Glutamatergic neuron (in vitro differentiated cells): ENCODE results near the gene NRF1. TPM values are rescaled to one million over a fixed set of nuclear protein-coding genes. Genes with fewer than 3 reads are reported as not detected.
"Not testable (repeated sequence)": the region's sequence is repeated elsewhere in the genome, so short reads cannot be mapped to it uniquely, and the experiment has no call there.

Source experiments
- DNase-seq: peaks from one replicate; pipeline ENCODE4 v3.0.0; 2022
- H3K27ac Mint-ChIP-seq: one replicate; pipeline ENCODE4 v1.8.0; 2020; ENCODE audit warnings: mild to moderate bottlenecking, mixed read lengths, inconsistent platforms; ENCODE audit not compliant: unreplicated experiment
- H3K27me3 Mint-ChIP-seq: one replicate; pipeline ENCODE4 v1.8.0; 2020; ENCODE audit warnings: mild to moderate bottlenecking, moderate library complexity, mixed read lengths, inconsistent platforms; ENCODE audit not compliant: unreplicated experiment
- H3K36me3 Mint-ChIP-seq: one replicate; pipeline ENCODE4 v1.8.0; 2020; ENCODE audit warnings: mild to moderate bottlenecking, mixed read lengths, inconsistent platforms; ENCODE audit not compliant: unreplicated experiment
- H3K4me1 Mint-ChIP-seq: one replicate; pipeline ENCODE4 v1.8.0; 2020; ENCODE audit warnings: mild to moderate bottlenecking, low read depth, mixed read lengths, inconsistent platforms; ENCODE audit not compliant: unreplicated experiment
- H3K4me3 Mint-ChIP-seq: one replicate; pipeline ENCODE4 v1.8.0; 2020; ENCODE audit warnings: mild to moderate bottlenecking, mixed read lengths, inconsistent platforms; ENCODE audit not compliant: unreplicated experiment
- H3K9me3 Mint-ChIP-seq: one replicate; pipeline ENCODE4 v1.8.0; 2020; ENCODE audit warnings: mild to moderate bottlenecking, moderate library complexity, mixed read lengths, inconsistent platforms; ENCODE audit not compliant: unreplicated experiment
- total RNA-seq: library from RNA; stranded (reverse); fragmentation: NEBNext Ultra II Directional; extraction: Animal tissue kit (Norgen Biotek cat#: 25700); gene quantifications from one replicate; pipeline ENCODE4 v1.2.1, GENCODE V29; 2021; ENCODE audit not compliant: unreplicated experiment
- TF ChIP-seq, protein P1 (sequence below): fragments of 200-600 bp; sonication (generic); IDR thresholded peaks from one replicate; pipeline ENCODE4 v1.5.0; 2021; ENCODE audit not compliant: partially characterized antibody, unreplicated experiment

The NRF1 gene
- total RNA-seq, 1 donor from 2014 or later: 16.4 TPM

DNA sequence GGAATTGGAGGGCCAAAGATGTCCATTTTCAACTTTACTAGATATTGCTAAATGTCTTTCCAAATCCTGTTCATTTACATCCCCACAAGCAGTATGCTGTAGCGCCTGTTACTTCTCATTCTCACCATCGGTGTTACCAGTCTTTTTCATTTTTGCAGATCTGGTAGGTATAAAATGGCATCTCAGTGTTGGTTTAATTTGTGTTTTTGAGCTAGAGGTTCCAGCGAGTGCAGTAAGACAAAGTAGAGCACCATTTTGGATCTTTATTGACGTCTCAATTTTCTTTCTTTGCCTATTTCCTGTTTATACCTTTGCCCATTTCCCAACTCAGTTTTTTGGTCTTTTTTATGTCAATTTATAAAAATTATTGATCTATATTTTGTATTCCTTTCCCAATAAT lies 55.6 kb downstream of the NRF1 start:
- H3K4me1 Mint-ChIP-seq: peaks cover 8% of the 10 kb centered on the region
- peaks cover 3% of the 10 kb centered on the region for H3K9me3 Mint-ChIP-seq
- no peak overlapping the region for H3K4me3 Mint-ChIP-seq
- H3K27ac Mint-ChIP-seq: no peak overlapping the region
- H3K36me3 Mint-ChIP-seq: peaks cover 10% of the 10 kb centered on the region
- DNase-seq: no peak
- TF ChIP-seq, protein P1, sequence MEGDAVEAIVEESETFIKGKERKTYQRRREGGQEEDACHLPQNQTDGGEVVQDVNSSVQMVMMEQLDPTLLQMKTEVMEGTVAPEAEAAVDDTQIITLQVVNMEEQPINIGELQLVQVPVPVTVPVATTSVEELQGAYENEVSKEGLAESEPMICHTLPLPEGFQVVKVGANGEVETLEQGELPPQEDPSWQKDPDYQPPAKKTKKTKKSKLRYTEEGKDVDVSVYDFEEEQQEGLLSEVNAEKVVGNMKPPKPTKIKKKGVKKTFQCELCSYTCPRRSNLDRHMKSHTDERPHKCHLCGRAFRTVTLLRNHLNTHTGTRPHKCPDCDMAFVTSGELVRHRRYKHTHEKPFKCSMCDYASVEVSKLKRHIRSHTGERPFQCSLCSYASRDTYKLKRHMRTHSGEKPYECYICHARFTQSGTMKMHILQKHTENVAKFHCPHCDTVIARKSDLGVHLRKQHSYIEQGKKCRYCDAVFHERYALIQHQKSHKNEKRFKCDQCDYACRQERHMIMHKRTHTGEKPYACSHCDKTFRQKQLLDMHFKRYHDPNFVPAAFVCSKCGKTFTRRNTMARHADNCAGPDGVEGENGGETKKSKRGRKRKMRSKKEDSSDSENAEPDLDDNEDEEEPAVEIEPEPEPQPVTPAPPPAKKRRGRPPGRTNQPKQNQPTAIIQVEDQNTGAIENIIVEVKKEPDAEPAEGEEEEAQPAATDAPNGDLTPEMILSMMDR: no peak
- H3K27me3 Mint-ChIP-seq: no peaks in the 10 kb centered on the region

- H3K36me3 Mint-ChIP-seq: peaks cover 5% of the 10 kb centered on the region
- no peaks in the 10 kb centered on the region for H3K27me3 Mint-ChIP-seq
- no peak overlapping the region for H3K27ac Mint-ChIP-seq
- H3K4me3 Mint-ChIP-seq: no peak overlapping the region
- TF ChIP-seq, protein P1: no peak
- no peak for DNase-seq
- peaks cover 8% of the 10 kb centered on the region for H3K4me1 Mint-ChIP-seq
- peaks cover 3% of the 10 kb centered on the region for H3K9me3 Mint-ChIP-seq
Measured at GRCh38 chr7:129667551-129667950, 56.0 kb downstream of the NRF1 start.

GRCh38 chr7:129669901-129670300 lies 58.4 kb downstream of the NRF1 start:
- peaks cover under 1% of the 10 kb centered on the region for H3K4me1 Mint-ChIP-seq
- no peak for DNase-seq
- TF ChIP-seq, protein P1: no peak
- H3K36me3 Mint-ChIP-seq: peaks cover 4% of the 10 kb centered on the region
- no peaks in the 10 kb centered on the region for H3K27me3 Mint-ChIP-seq
- H3K9me3 Mint-ChIP-seq: no peaks in the 10 kb centered on the region
- H3K4me3 Mint-ChIP-seq: no peak overlapping the region
- H3K27ac Mint-ChIP-seq: no peak overlapping the region

DNA sequence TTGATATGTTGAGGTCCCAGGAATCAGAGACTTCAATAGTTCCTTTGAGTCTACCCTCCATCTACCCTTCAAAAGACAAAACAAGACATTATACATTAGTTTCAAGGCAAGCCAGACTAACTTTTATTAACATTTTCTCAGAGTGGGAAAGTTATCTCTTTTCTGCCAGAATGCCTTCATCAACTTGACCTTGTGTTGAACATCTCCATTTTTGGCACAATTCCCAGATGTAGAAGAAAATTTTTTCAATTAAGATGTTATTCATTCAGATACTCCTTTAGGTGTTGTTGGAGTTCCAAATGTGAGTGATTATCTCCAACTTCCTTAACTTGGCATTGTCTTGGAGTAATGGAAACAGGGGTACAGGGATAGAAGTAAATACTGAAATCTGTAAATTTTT lies 59.1 kb downstream of the NRF1 start:
- TF ChIP-seq, protein P1: no peak
- Mint-ChIP-seq H3K27me3 (no peaks in the 10 kb centered on the region), H3K36me3 (peaks cover 12% of the 10 kb centered on the region), H3K4me1 (no peaks in the 10 kb centered on the region), H3K9me3 (peaks cover 2% of the 10 kb centered on the region), H3K27ac (no peak overlapping the region), H3K4me3 (no peak overlapping the region)
- DNase-seq: no peak

DNA sequence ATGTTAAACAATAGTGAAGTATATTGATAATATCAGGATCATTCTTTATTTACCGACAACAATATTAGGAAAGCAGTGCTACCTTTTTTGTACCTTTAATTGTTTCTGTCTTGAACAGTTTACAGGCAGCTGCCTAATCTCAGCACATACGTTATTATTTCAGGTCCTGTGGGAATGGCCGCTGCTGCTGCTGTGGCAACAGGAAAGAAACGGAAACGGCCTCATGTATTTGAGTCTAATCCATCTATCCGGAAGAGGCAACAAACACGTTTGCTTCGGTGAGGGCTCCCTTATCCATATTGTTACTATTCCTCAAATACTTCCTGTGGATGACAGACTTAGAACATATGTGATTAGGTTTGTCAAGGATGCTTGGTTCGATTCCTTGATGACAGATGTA lies 59.7 kb downstream of the NRF1 start:
- peak; percentile 23 for DNase-seq
- no peak overlapping the region for H3K4me3 Mint-ChIP-seq
- peaks cover 18% of the 10 kb centered on the region for H3K36me3 Mint-ChIP-seq
- H3K27ac Mint-ChIP-seq: no peak overlapping the region
- no peaks in the 10 kb centered on the region for H3K4me1 Mint-ChIP-seq
- peaks cover 2% of the 10 kb centered on the region for H3K9me3 Mint-ChIP-seq
- no peaks in the 10 kb centered on the region for H3K27me3 Mint-ChIP-seq
- TF ChIP-seq, protein P1: no peak

DNA sequence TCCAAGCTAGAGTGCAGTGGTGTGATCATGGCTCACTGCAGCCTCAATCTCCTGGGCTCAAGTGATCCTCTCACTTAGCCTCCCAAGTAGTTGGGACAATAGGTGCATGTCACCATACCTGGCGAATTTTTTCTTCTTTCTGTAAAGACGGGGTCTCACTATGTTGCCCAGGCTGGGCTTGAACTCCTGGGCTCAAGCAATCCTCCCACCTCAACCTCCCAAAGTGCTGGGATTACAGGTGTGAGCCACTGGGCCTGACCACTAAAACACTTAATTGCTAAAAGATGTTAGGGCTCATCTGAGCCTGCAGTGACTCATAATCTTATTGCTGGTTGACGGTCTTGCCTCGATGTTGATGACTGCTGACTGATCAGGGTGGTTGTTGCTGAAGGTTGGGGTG lies 63.0 kb downstream of the NRF1 start:
- H3K4me3 Mint-ChIP-seq: not testable (repeated sequence)

More for the DNA sequence above, 63.0 kb downstream of the NRF1 start:
- H3K27ac Mint-ChIP-seq, H3K4me1 Mint-ChIP-seq, DNase-seq, H3K9me3 Mint-ChIP-seq, H3K27me3 Mint-ChIP-seq: not testable (repeated sequence)
- peaks cover 29% of the 10 kb centered on the region for H3K36me3 Mint-ChIP-seq
